GM23248 (cell line): ENCODE results near the gene ZNF438.

ENCODE experiments used
- EZH2 ChIP-seq: fragments of 200-600 bp; sonication (generic); IDR thresholded peaks from 2 replicates; pipeline ENCODE4 v1.6.1; 2018; ENCODE audit warnings: antibody characterized with exemption, mild to moderate bottlenecking; ENCODE audit not compliant: insufficient read depth, poor library complexity, severe bottlenecking
- EZH2phosphoT487 ChIP-seq: fragments of 200-600 bp; sonication (generic); IDR thresholded peaks from 2 replicates; pipeline ENCODE4 v1.6.1; 2018; ENCODE audit warnings: antibody characterized with exemption, moderate library complexity, mild to moderate bottlenecking, low read depth; ENCODE audit not compliant: insufficient read depth

DNA sequence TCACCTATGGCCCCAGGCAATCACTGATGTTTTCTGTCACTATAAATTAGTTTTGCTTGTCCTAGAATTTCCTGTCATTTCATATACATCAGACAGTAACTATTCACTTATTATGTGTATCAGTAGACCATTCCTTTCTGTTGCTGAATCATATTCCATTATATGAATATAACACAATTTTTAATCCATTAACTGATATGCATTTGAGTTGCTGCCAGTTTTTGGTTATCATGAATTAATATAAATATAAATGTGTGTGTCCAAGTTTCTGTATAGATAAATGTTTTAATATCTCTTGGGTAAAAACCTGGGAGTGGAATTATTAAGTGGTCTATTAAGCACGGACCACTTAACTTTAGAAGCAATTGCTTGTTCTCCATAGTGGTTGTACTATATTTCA lies 143.8 kb downstream of the ZNF438 start:
- TF ChIP-seq EZH2 (no peak), EZH2phosphoT487 (no peak)
